Activated T-cell treated with anti-CD3 and anti-CD28 coated beads for 48 hours (primary cell): ENCODE results near the gene CADPS2.

Experiments
- DNase-seq: peaks from one replicate; pipeline ENCODE4 v3.0.0-alpha.2; 2020; ENCODE audit warnings: low read depth

The CADPS2 gene

GRCh38 chr7:122369756-122370155 is 516.5 kb downstream of the CADPS2 start:
- no peak for DNase-seq

GRCh38 chr7:122364761-122365280 is 521.4 kb downstream of the CADPS2 start:
- DNase-seq = no peak

GRCh38 chr7:122363144-122363543 is 523.1 kb downstream of the CADPS2 start:
- DNase-seq = no peak

- DNase-seq = no peak
Observed at GRCh38 chr7:122362473-122362872, 523.8 kb downstream of the CADPS2 start.

GRCh38 chr7:122354656-122355055 is 531.6 kb downstream of the CADPS2 start:
- no peak for DNase-seq

DNA sequence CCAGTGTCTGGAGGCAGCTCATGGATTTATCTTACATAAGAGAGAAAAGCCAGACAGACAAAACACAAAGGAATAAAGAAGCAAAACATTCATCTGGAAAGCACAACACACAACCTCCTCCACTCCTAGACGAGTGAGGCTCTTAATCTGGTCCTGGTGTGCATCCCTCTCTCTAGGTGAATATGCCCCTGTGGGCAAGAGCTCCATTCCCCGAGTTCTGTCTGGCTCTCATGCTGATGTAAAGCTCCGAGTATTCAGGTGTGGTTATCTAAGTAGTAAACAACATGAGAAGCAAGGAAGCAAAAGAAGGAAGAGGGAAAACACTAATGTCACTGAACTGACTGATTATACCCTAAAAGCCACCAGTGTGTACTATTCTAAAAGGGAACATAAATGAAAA is 533.8 kb downstream of the CADPS2 start:
- no peak for DNase-seq

DNA sequence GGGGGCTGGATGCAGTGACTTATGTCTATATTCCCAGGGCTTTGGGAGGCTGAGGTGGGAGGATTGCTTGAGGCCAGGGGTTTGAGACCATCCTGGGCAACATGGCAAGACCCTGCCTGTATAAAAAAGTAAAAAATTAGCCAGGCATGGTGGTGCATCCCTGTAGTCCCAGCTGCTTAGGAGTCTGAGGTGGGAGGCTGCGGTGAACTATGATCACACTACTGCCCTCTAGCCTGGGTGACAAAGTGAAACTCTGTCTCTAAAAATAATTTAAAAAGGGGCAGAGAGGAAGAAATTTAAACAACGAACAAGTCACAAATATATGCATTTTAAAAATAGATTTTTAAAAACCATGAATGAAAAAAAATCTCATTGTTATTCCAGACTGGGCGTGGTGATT is 535.6 kb downstream of the CADPS2 start:
- DNase-seq = no peak

GRCh38 chr7:122344303-122344620 is 542.0 kb downstream of the CADPS2 start:
- no peak for DNase-seq

- DNase-seq = no peak
Observed at GRCh38 chr7:122343601-122344302, 542.5 kb downstream of the CADPS2 start.

GRCh38 chr7:122340427-122340826 is 545.8 kb downstream of the CADPS2 start:
- DNase-seq = no peak

DNA sequence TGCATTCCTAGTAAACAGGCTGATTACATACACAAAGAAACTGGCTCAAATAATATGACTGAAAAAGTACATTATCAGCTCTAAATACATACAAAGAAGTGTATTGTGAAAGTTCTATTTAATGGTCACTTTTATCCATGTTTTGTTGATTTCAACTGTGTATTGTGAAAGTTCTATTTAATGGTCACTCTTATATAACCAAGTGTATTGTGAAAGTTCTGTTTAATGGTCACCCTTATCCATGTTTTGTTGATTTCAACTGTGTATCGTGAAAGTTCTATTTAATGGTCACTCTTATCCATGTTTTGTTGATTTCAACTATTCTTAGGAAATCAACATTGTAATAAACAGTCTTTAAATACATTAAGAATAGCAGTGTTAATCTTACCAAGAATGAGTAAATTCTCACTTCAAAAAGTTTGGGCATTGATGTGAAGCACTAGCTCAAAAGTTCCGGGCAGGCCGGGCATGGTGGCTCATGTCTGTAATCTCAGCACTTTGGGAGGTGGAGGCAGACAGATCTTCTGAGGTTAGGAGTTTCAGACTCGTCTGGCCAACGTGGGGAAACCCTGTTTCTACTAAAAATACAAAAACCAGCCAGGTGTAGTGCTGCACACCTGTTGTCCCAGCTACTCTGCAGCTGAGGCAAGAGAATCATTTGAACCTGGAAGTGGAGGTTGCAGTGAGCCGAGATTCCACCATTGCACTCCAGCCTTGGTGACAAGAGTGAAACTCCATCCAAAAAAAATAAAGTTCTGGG is 546.9 kb downstream of the CADPS2 start:
- no peak for DNase-seq

- no peak for DNase-seq
Observed at GRCh38 chr7:122337011-122337410, 549.2 kb downstream of the CADPS2 start.

- DNase-seq = no peak
Observed at GRCh38 chr7:122329145-122329802, 557.0 kb downstream of the CADPS2 start.

GRCh38 chr7:122327969-122328368 is 558.3 kb downstream of the CADPS2 start:
- no peak for DNase-seq

- DNase-seq = no peak
Observed at GRCh38 chr7:122316467-122317388, 569.5 kb downstream of the CADPS2 start.

DNA sequence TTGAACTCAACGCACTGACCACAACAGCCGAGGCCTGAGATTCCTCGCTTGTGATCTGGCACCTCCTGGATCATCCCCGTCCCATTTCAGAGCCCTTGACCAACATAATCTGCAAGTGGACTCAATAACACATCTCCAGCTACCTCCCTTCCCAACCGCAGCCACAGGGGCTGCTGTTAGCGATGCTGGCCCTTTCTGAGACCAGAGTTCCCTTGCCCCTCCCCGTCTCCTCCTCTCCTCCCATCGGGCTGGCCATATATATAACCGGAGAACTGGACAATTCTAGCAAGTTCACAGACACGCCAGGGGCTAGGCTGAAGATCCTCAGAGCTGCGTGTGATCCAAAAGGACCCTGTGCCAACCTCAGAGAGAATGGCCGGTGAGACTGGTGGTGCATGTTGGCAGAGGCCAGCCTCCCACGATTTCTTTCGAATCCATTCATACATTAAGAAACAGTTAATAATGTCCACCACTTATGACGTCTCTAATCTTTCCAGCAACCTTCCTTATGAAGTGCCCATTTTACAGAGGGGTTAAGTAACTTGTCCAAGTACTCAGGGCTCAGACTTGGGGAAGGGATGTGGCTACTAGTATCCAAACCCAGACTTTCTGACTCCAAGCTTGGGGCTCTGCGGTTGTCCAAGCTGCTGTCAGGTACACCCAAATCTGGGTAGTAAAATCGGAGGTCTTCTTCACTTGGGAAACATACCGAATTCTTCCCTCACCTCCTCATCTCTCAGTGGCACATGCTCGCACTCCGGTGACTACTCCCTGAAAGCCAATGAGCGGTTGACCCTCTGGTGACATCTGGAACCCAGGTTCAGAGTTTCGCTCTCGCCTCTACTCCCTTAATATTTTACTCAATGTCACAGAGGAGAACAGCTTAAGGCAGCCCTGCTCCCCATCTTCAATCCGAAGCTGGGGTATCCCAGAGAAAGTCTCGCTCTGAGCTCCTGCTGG is 570.5 kb downstream of the CADPS2 start:
- DNase-seq = no peak

DNA sequence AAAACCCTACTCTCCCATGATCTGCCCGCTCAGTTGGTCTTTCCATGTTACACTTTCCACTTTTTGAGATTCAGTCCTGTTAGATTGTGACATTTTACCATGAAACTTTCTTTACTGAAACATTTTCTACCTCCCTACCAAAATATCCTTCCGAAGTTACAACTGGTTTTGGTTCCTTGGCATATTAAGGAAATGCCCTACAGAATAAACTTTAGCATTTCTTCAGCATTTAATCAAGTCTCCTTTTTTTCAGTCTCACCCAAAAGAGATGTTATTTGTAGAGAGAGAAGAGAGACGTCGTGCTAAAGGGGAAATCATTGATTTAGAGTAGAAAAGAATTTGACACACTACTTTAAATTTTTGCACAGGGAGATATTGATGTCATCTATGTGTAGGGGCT is 572.0 kb downstream of the CADPS2 start:
- no peak for DNase-seq

GRCh38 chr7:122312789-122313188 is 573.5 kb downstream of the CADPS2 start:
- DNase-seq = no peak

- DNase-seq = no peak
Observed at GRCh38 chr7:122311734-122312450, 574.4 kb downstream of the CADPS2 start.

DNA sequence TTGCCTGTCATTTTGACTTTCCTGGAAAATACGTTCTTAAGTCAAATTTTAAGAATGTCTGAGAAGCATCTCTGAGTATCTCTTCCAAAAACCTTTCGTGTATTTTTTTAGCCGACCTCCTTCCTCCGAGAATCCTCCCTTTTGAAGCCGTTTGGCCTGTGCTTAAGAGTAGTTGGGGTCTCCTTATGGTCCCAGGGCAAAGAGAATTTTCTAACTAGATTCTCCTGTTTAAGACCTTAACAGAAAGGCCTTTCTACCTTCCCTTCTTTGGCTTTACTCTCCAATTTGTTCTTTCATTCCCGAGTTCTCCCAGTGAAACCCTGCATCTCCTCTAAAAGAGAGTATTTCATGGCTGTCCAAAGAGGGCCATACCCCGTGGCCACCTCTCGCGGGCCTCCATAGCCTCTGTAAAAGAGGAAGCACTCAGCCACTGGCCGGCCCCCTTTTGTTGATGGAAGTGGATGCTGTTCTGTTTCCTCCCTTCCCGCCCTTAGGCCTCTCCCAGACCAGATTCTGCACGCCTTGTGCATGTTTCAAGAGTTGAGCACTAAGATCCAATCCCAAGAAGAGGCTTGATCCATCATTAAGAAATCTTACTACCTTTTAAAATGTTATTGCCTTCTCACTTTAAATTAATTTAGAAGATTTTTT is 575.1 kb downstream of the CADPS2 start:
- DNase-seq = no peak
